Measurements from ENCODE around the gene TMEM258. TPM values are rescaled to one million over a fixed set of nuclear protein-coding genes. Genes with fewer than 3 reads are reported as not detected.

The TMEM258 gene
- total RNA-seq, 1 experiment from 2014 or later, result 201 TPM

DNA sequence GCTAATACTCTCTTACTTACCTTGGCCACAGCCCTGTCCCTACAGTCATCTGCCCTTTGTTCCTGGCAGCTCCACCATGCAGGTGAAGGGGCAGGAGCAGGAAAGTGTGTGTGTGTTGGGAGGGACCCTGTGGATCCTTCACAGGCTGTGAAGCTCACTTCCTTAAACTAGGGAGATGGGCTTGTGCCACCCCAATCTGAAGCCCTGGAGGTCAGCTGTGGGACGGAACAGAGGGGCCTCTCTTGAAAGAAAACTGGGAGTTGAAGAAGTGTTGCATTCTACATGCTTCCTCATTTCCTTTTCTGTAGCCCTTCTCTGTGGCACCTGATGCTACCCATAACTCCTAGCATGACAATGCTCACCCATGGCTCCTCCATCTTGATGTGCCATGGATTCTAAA is 12.7 kb upstream of the TMEM258 start:
- H3K36me3 Mint-ChIP-seq (ENCODE audit: insufficient read depth in 1 of 3, low read depth in 3 of 3), result peaks cover 55 to 90% (median 89%) of the 10 kb centered on the region in 3 experiments
- no peak overlapping the region for H2BK15ac ChIP-seq (ENCODE audit: low read depth, low read length)
- no peaks in the 10 kb centered on the region for H3K79me1 ChIP-seq (ENCODE audit: insufficient read depth, low read depth, low read length, poor library complexity, severe bottlenecking)
- no peak overlapping the region for H2BK120ac ChIP-seq (ENCODE audit: low read depth, low read length, poor library complexity, severe bottlenecking)
- no peak overlapping the region for H3K27ac Mint-ChIP-seq
- H3K56ac ChIP-seq (ENCODE audit: insufficient read length, low read depth, low read length), result no peak overlapping the region
- no peak overlapping the region for H4K91ac ChIP-seq (ENCODE audit: insufficient read length, low read depth, low read length)
- H2AFZ ChIP-seq (ENCODE audit: low read length), result no peak overlapping the region
- no peak overlapping the region for H3K4ac ChIP-seq (ENCODE audit: low read depth, low read length)
- no peak overlapping the region for H3K27ac ChIP-seq (ENCODE audit: insufficient read length, low read depth, low read length)
- no peak overlapping the region for H3K14ac ChIP-seq (ENCODE audit: insufficient read depth, low read length)
- H2AK5ac ChIP-seq (ENCODE audit: insufficient read length, low read length), result no peak overlapping the region
- no peaks in the 10 kb centered on the region for H3K4me1 ChIP-seq (ENCODE audit: insufficient read depth, low read length)
- H4K5ac ChIP-seq (ENCODE audit: insufficient read length, low read depth, low read length), result no peak overlapping the region
- H3K4me3 Mint-ChIP-seq, result no peak overlapping the region
- H3K4me2 ChIP-seq (ENCODE audit: insufficient read depth, insufficient read length, low read length), result no peak overlapping the region
- H3T11ph ChIP-seq (ENCODE audit: low read length), result no peak overlapping the region
- no peak for TF ChIP-seq CTCF (conservative IDR thresholded peaks at IDR 0.05)
- H4K20me1 ChIP-seq (ENCODE audit: control insufficient read depth, insufficient read depth, insufficient read length), result no peaks in the 10 kb centered on the region
- no peak overlapping the region for H4K8ac ChIP-seq (replicated peaks; ENCODE audit: insufficient read length, low read depth, low read length)
- no peak overlapping the region for H2BK12ac ChIP-seq (ENCODE audit: insufficient read length, low read depth, low read length)
- DNase-seq, result no peak
- no peaks in the 10 kb centered on the region for H3K27me3 Mint-ChIP-seq (ENCODE audit: low read depth)
- H3K9me3 Mint-ChIP-seq, result no peaks in the 10 kb centered on the region; a peak in 1 of 5 replicates
- no peaks in the 10 kb centered on the region for H3K23me2 ChIP-seq (ENCODE audit: insufficient read length, low read depth, low read length, poor library complexity, severe bottlenecking)
- H3K9ac ChIP-seq (ENCODE audit: extremely low read depth, insufficient read length, low read length), result no peak overlapping the region
- no peak overlapping the region for H3K23ac ChIP-seq (ENCODE audit: insufficient read length, low read depth, low read length)
- no peak overlapping the region for H2BK5ac ChIP-seq (ENCODE audit: insufficient read length, low read length)
- no peaks in the 10 kb centered on the region for H3K79me2 ChIP-seq (ENCODE audit: insufficient read depth, low read length)
- no peaks in the 10 kb centered on the region for H3K9me3 ChIP-seq (ENCODE audit: control insufficient read depth, low read depth, low read length)
- no peak overlapping the region for H3K18ac ChIP-seq (ENCODE audit: insufficient read length, low read depth, low read length)
- no CpG with 5 or more reads among the region's 1 CpG for WGBS (ENCODE audit: extremely low coverage, insufficient read length, low lambda C conversion rate)
- H2BK20ac ChIP-seq (ENCODE audit: low read depth, low read length, poor library complexity, severe bottlenecking), result no peak overlapping the region
- H3K27me3 ChIP-seq (ENCODE audit: insufficient read depth, low read length), result no peaks in the 10 kb centered on the region
- H3K4me1 Mint-ChIP-seq, result peaks cover 4% of the 10 kb centered on the region in 2 experiments; a peak in 1 of 4 replicates
